ENCODE data around the gene BABAM2.
A peak's percentile ranks its signal among the peaks of the same experiment; 100 is the strongest.

BABAM2 gene

GRCh38 chr2:28052691-28053090 is 162.2 kb downstream of the BABAM2 start:
- DNase-seq (ENCODE audit: low read depth, low spot score): no peak
- H3K27ac ChIP-seq: no peak overlapping the region

DNA sequence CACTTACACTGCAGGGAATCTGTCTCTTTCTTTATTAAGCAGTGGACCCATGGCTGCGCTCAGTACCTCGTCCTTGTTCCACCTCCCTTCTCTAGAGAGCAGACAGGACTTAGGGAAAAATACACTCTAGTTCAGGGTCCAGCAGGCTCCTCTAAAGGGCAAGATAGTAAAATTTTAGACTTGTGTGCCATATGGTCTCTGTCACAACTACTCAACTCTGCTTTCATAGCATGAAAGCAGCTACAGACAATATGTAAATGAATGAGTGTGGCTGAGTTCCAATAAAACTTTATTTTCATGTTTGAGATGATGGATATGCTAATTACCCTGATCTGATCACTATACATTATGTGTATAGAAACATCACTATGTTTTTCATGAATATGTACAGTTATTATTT is 163.1 kb downstream of the BABAM2 start:
- DNase-seq (ENCODE audit: low read depth, low spot score): no peak
- no peak overlapping the region for H3K27ac ChIP-seq

DNA sequence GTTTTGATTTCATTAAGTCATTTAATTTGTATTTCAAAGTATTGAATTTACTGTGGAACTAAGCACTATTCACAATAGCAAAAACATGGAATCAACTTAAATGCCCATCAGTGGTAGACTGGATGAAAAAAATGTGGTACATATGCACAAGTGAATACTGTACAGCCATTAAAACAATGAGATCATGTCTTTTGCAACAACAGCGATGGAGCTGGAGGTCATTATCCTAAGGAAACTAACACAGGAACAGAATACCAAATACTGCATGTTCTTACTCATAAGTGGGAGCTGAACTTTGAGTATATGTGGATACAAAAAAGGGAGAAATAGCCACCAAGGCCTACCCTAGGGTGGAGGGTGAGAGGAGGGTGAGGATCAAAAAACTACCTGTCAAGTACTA is 164.4 kb downstream of the BABAM2 start:
- no peak overlapping the region for H3K27ac ChIP-seq
- DNase-seq (ENCODE audit: low read depth, low spot score): no peak

- H3K27ac ChIP-seq: no peak overlapping the region
- no peak for DNase-seq (ENCODE audit: low read depth, low spot score)
These were observed 164.9 kb downstream of the BABAM2 start for GRCh38 chr2:28055325-28055970.

GRCh38 chr2:28058791-28059190 is 168.3 kb downstream of the BABAM2 start:
- DNase-seq (ENCODE audit: low read depth, low spot score): no peak
- no peak overlapping the region for H3K27ac ChIP-seq

DNA sequence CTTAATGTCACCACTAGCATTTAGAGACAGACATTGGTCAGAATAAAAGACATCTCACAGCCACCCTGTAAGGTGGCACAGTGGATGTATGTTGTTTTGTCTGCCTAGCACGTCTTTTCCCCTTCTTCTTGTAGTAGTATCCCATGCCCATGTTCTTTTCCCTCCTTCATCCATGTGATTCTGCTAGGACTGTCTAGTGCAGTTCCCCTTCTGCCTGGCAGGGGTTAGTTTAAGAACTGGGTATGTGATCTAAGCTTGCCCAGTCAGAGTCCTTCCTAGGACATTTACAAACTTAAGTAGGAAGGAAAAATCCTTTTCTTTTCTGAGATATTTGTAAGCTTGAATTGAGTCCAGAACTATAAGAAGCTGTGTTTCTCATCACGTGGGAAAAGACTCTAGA is 172.3 kb downstream of the BABAM2 start:
- DNase-seq (ENCODE audit: low read depth, low spot score): no peak
- no peak overlapping the region for H3K27ac ChIP-seq

- no peak for DNase-seq (ENCODE audit: low read depth, low spot score)
- H3K27ac ChIP-seq: no peak overlapping the region
These were observed 173.0 kb downstream of the BABAM2 start for GRCh38 chr2:28063492-28063962.

GRCh38 chr2:28067602-28068001 is 177.1 kb downstream of the BABAM2 start:
- H3K27ac ChIP-seq: peak overlapping the region; percentile 38
- no peak for DNase-seq (ENCODE audit: low read depth, low spot score)

DNA sequence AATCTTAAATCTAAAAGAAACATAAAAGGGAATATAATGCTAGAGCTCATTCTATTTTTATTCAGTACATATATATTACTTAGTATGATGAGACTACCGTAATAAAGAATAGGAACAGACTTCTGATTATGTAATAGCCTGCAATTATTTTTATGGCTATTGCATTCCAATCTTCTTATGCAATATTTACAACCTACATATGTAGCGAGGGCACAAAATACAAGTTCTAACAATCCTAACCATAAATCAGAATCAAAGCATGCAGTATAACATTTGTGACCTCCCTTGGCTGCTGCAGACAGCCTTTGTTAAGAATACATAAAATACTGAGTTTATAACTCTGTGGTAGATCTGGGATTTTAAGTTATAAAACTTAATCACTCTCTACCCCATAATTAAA is 177.6 kb downstream of the BABAM2 start:
- H3K27ac ChIP-seq: peak overlapping the region; percentile 38
- peak; percentile 57 for DNase-seq (ENCODE audit: low read depth, low spot score)

DNA sequence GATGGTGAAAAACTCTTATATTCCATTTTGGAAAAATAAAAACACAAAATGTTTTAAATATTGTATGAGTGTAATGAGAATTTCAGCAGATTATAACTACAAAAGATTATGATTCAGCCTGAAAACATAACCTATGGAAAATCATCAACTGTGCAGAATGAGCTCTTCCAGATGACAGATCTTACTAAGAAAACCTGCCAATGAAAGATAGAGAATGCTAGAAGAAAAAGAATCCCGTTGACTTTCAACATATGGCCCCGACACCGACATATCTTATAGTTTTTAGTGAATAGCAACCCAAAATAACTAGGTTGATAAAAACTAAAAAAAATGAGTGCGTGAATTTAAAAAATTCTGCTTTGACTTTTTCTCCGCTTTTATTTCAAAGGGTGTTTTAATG is 178.0 kb downstream of the BABAM2 start:
- H3K27ac ChIP-seq: peak overlapping the region; percentile 38
- DNase-seq (ENCODE audit: low read depth, low spot score): no peak

- no peak for DNase-seq (ENCODE audit: low read depth, low spot score)
- H3K27ac ChIP-seq: no peak overlapping the region
These were observed 180.7 kb downstream of the BABAM2 start for GRCh38 chr2:28071221-28071620.

DNA sequence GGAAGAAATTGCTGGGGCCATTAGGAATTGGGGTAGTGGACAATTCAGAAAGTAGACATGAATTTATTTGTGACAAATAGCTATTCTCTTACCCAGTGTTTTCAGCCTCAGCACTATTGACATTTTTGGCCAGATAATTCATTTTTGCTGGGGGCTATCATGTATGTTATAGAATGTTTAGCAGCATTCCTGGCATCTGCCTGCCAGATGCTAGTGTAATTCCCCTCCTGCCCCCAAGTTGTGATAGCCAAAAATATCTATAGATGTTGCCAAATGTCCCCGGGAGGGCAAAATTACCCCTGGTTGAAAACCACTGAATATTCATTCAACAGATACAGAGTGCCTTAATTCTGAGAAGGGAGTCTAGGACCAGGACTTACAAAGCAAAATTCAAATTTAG is 183.6 kb downstream of the BABAM2 start:
- no peak overlapping the region for H3K27ac ChIP-seq
- DNase-seq (ENCODE audit: low read depth, low spot score): no peak

- no peak overlapping the region for H3K27ac ChIP-seq
- DNase-seq (ENCODE audit: low read depth, low spot score): no peak
These were observed 190.4 kb downstream of the BABAM2 start for GRCh38 chr2:28080911-28081310.

DNA sequence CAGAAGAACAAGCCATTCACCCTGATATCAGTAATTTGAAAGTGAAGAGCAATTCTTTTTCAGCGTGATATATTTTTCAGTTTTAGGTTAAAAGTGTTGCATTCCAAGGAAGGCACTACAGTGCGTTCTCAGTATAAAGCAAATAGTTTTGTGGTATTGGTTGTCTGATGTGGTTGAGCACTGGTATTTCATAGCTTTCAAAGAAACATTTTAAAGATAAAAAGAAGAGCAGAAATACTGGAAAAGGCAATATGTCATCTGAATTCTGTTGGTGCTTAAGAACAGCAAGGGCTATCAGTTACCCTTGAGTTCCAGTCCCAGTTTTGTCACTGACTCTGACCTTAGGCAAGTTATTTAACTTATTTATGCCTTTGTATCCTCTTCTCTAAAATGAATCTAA is 191.6 kb downstream of the BABAM2 start:
- H3K27ac ChIP-seq: no peak overlapping the region
- DNase-seq (ENCODE audit: low read depth, low spot score): no peak

DNA sequence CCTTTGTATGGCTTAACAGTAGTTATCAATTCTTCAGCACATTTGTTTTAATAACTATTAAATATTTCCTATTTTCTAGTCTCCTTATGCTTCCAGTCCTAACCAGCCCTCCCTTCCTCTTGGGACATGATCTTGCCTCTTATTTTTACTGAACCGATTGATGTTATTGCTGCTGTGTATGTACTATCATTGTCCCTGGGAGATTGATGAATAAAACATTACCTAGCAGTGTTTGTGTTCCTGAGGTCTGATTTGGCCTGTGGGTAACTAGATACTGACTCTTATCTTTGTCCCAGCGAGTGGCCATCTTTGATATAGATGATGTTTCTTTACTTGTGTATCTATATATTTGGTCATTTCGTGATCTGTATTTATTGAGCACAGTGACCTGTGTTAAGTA is 192.9 kb downstream of the BABAM2 start:
- DNase-seq (ENCODE audit: low read depth, low spot score): no peak
- no peak overlapping the region for H3K27ac ChIP-seq

DNA sequence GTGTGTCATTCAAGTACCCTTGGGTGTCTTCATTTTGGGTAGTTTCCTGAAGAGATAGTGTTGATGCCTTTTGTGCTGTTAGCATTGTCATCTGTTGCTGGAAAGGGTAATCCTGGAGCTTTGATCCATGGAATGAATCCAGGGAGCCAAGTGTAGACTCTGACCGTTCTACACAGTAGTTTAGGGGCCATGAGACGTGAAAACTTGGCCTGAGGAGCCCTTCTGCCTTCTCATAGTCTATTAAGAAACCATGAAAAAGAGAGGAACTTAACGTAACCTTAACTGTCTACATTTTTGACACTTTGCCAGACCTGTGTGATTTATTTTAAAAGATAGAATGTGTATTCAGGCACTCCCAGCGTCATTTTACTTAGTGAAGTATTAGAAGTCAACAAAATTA is 194.0 kb downstream of the BABAM2 start:
- H3K27ac ChIP-seq: no peak overlapping the region
- DNase-seq (ENCODE audit: low read depth, low spot score): no peak

DNA sequence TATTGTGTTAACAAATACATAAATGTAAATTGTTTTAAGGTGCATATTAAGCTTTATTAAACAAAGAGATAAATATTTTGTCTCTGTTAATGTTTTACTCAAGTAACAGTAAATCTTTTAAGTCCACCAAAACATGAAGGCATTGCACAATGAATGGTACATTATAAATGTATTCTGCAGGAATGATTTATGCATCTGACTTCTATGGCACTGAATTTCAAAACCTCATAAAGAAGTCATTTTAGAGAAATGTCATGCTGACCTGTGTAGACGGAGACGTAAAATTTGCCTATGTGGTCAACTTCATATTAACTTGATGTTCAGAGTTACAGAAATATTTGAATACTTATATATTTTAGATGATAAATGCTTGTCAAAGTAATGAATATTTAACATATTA is 194.7 kb downstream of the BABAM2 start:
- H3K27ac ChIP-seq: no peak overlapping the region
- no peak for DNase-seq (ENCODE audit: low read depth, low spot score)

DNA sequence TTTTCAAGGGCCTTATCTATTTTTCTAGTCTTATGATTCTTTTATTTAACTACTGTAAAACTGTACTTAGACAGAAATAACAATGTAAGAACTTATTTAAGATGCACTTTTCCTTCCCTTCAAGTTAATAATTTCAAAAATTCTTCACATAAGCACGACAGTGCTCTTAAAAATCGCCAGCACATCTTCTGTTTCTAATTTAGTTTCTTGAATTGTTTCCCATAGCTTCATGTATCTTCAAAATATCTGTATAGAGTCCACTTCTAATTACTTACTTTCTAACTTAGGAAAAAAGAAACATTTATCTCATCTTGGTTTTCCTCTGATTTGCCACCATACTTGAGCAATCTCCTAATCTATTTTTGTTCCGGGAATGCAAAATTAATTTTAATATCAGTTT is 196.1 kb downstream of the BABAM2 start:
- DNase-seq (ENCODE audit: low read depth, low spot score): no peak
- H3K27ac ChIP-seq: no peak overlapping the region

GRCh38 chr2:28088970-28089369 is 198.4 kb downstream of the BABAM2 start:
- peak overlapping the region; percentile 14 for H3K27ac ChIP-seq
- no peak for DNase-seq (ENCODE audit: low read depth, low spot score)

DNA sequence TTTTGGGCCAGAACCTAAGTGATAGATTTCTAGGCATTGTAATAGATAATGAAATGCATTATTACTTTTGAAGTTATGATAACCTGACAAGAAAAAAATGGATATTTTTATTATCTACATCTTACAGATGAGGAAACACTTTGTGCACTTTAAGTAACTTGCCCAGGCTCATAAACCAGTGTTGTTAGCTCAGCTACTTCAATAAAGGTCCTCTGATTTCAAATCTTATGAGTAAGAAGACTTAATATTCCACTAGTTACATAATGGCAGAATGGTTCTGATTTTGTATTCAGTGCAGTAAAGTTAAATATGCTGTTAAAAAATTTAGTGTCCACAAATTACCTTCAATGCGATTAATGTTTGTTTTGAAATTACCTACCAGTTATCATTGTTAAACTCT is 199.0 kb downstream of the BABAM2 start:
- H3K27ac ChIP-seq: peak overlapping the region; percentile 14
- DNase-seq (ENCODE audit: low read depth, low spot score): no peak

DNA sequence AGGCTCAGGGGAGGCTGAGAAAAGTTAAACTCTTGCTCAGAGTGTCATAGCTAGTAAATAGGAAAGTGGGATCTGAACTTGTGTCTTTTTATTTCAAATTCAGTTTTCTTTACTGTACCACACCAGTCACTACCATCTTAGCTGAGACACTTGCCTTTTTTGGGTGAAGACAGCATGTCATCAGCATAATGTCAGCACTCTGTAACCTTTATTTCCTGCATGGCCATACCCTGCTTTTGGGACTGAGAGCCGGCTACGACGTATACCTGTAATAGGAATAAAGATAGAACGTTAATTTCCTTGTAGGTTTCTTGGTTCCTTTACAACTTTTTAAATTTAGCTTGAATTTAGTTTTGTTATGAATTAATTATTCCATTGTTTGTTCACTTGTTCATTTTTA is 202.8 kb downstream of the BABAM2 start:
- H3K27ac ChIP-seq: no peak overlapping the region
- no peak for DNase-seq (ENCODE audit: low read depth, low spot score)

GRCh38 chr2:28093768-28094167 is 203.2 kb downstream of the BABAM2 start:
- H3K27ac ChIP-seq: no peak overlapping the region
- DNase-seq (ENCODE audit: low read depth, low spot score): no peak

DNA sequence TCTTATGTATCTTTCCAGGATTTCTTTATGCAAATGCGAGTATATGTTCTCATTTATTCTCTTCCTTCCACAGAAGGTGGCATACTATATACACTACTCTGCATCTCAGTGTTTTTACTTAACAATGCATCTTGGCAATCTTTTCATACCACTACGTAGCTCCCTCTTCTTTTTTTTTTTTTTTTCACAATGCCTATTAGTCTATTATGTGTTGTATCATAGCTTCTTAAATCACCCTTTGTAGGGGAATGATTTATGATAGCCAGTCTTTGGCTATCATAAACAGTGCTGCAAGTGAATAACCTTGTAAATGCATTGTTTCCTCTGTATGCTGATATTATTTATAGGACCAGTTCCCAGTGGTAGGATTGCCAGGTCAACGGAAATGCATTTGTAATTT is 204.2 kb downstream of the BABAM2 start:
- H3K27ac ChIP-seq: no peak overlapping the region
- no peak for DNase-seq (ENCODE audit: low read depth, low spot score)
